ENCODE measurements around the gene RBL1. TPM values are rescaled to one million over a fixed set of nuclear protein-coding genes. Genes with fewer than 3 reads are reported as not detected.
A peak's percentile ranks its signal among the peaks of the same experiment; 100 is the strongest.
"Not testable (repeated sequence)": the region's sequence is repeated elsewhere in the genome, so short reads cannot be mapped to it uniquely, and the experiment has no call there.

The RBL1 gene
- total RNA-seq, 1 donor from 2014 or later = 4.9 TPM

- H3K36me3 Mint-ChIP-seq (ENCODE audit: unreplicated experiment) = no peaks in the 10 kb centered on the region
- no peaks in the 10 kb centered on the region for H3K4me1 Mint-ChIP-seq (ENCODE audit: low read depth, unreplicated experiment)
- H3K27me3 Mint-ChIP-seq (ENCODE audit: unreplicated experiment) = no peaks in the 10 kb centered on the region
- no peak for TF ChIP-seq CTCF (IDR thresholded peaks at IDR 0.05; ENCODE audit: partially characterized antibody, unreplicated experiment)
- no peaks in the 10 kb centered on the region for H3K9me3 Mint-ChIP-seq (ENCODE audit: unreplicated experiment)
- DNase-seq = no peak
- no peak overlapping the region for H3K27ac Mint-ChIP-seq (ENCODE audit: unreplicated experiment)
- no peak overlapping the region for H3K4me3 Mint-ChIP-seq (ENCODE audit: unreplicated experiment)
Observed at GRCh38 chr20:37020636-37021035, 75.2 kb downstream of the RBL1 start.

GRCh38 chr20:37012631-37013030, 83.2 kb downstream of the RBL1 start:
- not testable (repeated sequence) for H3K27ac Mint-ChIP-seq (ENCODE audit: unreplicated experiment); H3K36me3 Mint-ChIP-seq (ENCODE audit: unreplicated experiment); H3K4me1 Mint-ChIP-seq (ENCODE audit: low read depth, unreplicated experiment); H3K4me3 Mint-ChIP-seq (ENCODE audit: unreplicated experiment); H3K9me3 Mint-ChIP-seq (ENCODE audit: unreplicated experiment); H3K27me3 Mint-ChIP-seq (ENCODE audit: unreplicated experiment)
- peak; percentile 18 for DNase-seq

- H3K9me3 Mint-ChIP-seq (ENCODE audit: unreplicated experiment); H3K4me1 Mint-ChIP-seq (ENCODE audit: low read depth, unreplicated experiment); DNase-seq; H3K27ac Mint-ChIP-seq (ENCODE audit: unreplicated experiment); H3K36me3 Mint-ChIP-seq (ENCODE audit: unreplicated experiment); H3K4me3 Mint-ChIP-seq (ENCODE audit: unreplicated experiment); H3K27me3 Mint-ChIP-seq (ENCODE audit: unreplicated experiment): not testable (repeated sequence)
Observed at GRCh38 chr20:37011858-37012257, 83.9 kb downstream of the RBL1 start.

GRCh38 chr20:37011147-37011546, 84.7 kb downstream of the RBL1 start:
- Mint-ChIP-seq H3K4me1 (ENCODE audit: low read depth, unreplicated experiment) (no peaks in the 10 kb centered on the region), H3K9me3 (ENCODE audit: unreplicated experiment) (peaks cover 1% of the 10 kb centered on the region), H3K4me3 (ENCODE audit: unreplicated experiment) (no peak overlapping the region), H3K27me3 (ENCODE audit: unreplicated experiment) (no peaks in the 10 kb centered on the region), H3K27ac (ENCODE audit: unreplicated experiment) (no peak overlapping the region), H3K36me3 (ENCODE audit: unreplicated experiment) (no peaks in the 10 kb centered on the region)
- DNase-seq = no peak
- TF ChIP-seq CTCF (IDR thresholded peaks at IDR 0.05; ENCODE audit: partially characterized antibody, unreplicated experiment) = no peak

- no peaks in the 10 kb centered on the region for H3K27me3 Mint-ChIP-seq (ENCODE audit: unreplicated experiment)
- H3K27ac Mint-ChIP-seq (ENCODE audit: unreplicated experiment) = no peak overlapping the region
- no peaks in the 10 kb centered on the region for H3K4me1 Mint-ChIP-seq (ENCODE audit: low read depth, unreplicated experiment)
- H3K36me3 Mint-ChIP-seq (ENCODE audit: unreplicated experiment) = no peaks in the 10 kb centered on the region
- no peak overlapping the region for H3K4me3 Mint-ChIP-seq (ENCODE audit: unreplicated experiment)
- no peak for DNase-seq
- no peak for TF ChIP-seq CTCF (IDR thresholded peaks at IDR 0.05; ENCODE audit: partially characterized antibody, unreplicated experiment)
- peaks cover 1% of the 10 kb centered on the region for H3K9me3 Mint-ChIP-seq (ENCODE audit: unreplicated experiment)
Observed at GRCh38 chr20:37007898-37008649, 87.7 kb downstream of the RBL1 start.

GRCh38 chr20:37005062-37005942, 90.5 kb downstream of the RBL1 start:
- H3K27ac Mint-ChIP-seq (ENCODE audit: unreplicated experiment); H3K4me1 Mint-ChIP-seq (ENCODE audit: low read depth, unreplicated experiment); H3K27me3 Mint-ChIP-seq (ENCODE audit: unreplicated experiment); DNase-seq; H3K9me3 Mint-ChIP-seq (ENCODE audit: unreplicated experiment); H3K4me3 Mint-ChIP-seq (ENCODE audit: unreplicated experiment); H3K36me3 Mint-ChIP-seq (ENCODE audit: unreplicated experiment): not testable (repeated sequence)

GRCh38 chr20:37001634-37002033, 94.2 kb downstream of the RBL1 start:
- H3K4me1 Mint-ChIP-seq (ENCODE audit: low read depth, unreplicated experiment) = not testable (repeated sequence)

GRCh38 chr20:37000171-37000570, 95.6 kb downstream of the RBL1 start:
- not testable (repeated sequence) for H3K27ac Mint-ChIP-seq (ENCODE audit: unreplicated experiment); H3K4me3 Mint-ChIP-seq (ENCODE audit: unreplicated experiment); H3K9me3 Mint-ChIP-seq (ENCODE audit: unreplicated experiment); H3K4me1 Mint-ChIP-seq (ENCODE audit: low read depth, unreplicated experiment); DNase-seq; H3K27me3 Mint-ChIP-seq (ENCODE audit: unreplicated experiment); H3K36me3 Mint-ChIP-seq (ENCODE audit: unreplicated experiment)

More at GRCh38 chr20:37001634-37002033, 94.2 kb downstream of the RBL1 start:
- not testable (repeated sequence) for H3K9me3 Mint-ChIP-seq (ENCODE audit: unreplicated experiment); DNase-seq; H3K4me3 Mint-ChIP-seq (ENCODE audit: unreplicated experiment); H3K36me3 Mint-ChIP-seq (ENCODE audit: unreplicated experiment); H3K27me3 Mint-ChIP-seq (ENCODE audit: unreplicated experiment); H3K27ac Mint-ChIP-seq (ENCODE audit: unreplicated experiment)

Measured in glutamatergic neuron (in vitro differentiated cells).